ENCODE measurements around the gene KIAA0232. TPM values are rescaled to one million over a fixed set of nuclear protein-coding genes. Genes with fewer than 3 reads are reported as not detected.

The KIAA0232 gene
- total and polyA plus RNA-seq, 9 of the 15 experiments (the other 6 are each of a cell fraction or from before 2014, with no cell fraction given): 3.5 to 17.4 (median 13.0) TPM

DNA sequence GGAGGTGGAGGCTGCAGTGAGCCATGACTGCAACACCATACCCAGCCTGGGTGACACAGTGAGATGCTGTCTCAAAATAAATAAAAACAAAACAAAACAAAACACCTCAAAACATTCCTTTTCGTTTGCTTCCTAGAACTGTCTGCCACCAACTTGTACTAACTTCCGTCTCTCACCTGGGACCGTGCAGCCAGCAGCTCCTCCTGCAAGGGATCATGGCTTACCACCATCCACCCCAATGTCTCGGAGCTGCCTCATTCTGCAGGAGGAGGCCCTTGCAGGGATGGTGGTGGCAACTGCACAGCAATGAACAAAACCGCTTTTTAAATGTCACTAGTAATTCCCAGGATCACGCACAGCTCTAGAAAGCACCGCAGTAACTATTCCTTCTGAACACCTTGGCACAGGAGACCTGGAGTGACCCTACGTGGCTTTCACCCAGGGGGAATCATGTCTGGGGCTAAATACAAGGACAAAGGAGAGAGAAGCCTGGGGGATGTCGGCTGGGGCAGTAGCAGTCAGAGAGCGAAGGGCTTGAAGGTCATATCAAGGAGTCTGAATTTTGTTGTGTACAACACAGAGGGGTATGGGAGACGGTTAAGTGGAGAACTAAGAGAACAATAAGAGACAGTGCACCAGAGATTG, 17.4 kb upstream of the KIAA0232 start:
- Histone ChIP-seq H3K9me1 (ENCODE audit: control insufficient read depth, insufficient read depth, low read length) (no peaks in the 10 kb centered on the region), H3K9ac (ENCODE audit: insufficient read depth in 1 of 2, low read depth in 2 of 2, low read length in 2 of 2) (peak overlapping the region in 1 of 2 experiments; percentile 57; a peak in 1 of 4 replicates), H3K79me2 (ENCODE audit: control insufficient read depth, insufficient read depth, low read length) (no peaks in the 10 kb centered on the region), H3K4me1 (replicated peaks in 1 of 2; ENCODE audit: control insufficient read depth in 2 of 2, insufficient read depth in 2 of 2, low read length in 2 of 2) (peaks cover 19 to 31% of the 10 kb centered on the region in 2 experiments), H2AFZ (ENCODE audit: low read depth, low read length) (no peak overlapping the region), H3K36me3 (ENCODE audit: control insufficient read depth, insufficient read depth, low read length) (no peaks in the 10 kb centered on the region), H3K4me2 (ENCODE audit: insufficient read depth, low read length) (no peak overlapping the region), H3K27me3 (ENCODE audit: control insufficient read depth in 2 of 2, insufficient read depth in 2 of 2, low read length in 2 of 2) (no peaks in the 10 kb centered on the region), H4K20me1 (replicated peaks; ENCODE audit: control insufficient read depth, insufficient read depth, low read length) (no peaks in the 10 kb centered on the region), H3K9me3 (replicated peaks; ENCODE audit: control insufficient read depth, insufficient read depth, low read depth, low read length) (no peaks in the 10 kb centered on the region), H3K4me3 (no peak overlapping the region), H3K27ac (ENCODE audit: extremely low read depth, low read depth, low read length) (no peak overlapping the region)
- no peak for DNase-seq (ENCODE audit: extremely low read depth in 1 of 4, low spot score in 3 of 4)
- intact Hi-C loops (cut with micrococcal nuclease): no loop called here
- CTCF ChIA-PET (ENCODE audit: low intra/inter-chr PET ratio): no interaction called here
- POLR2A ChIA-PET: no interaction called here
- FAIRE-seq: no peak
- 47% methylated on average over 11 of the region's 11 CpGs for WGBS (ENCODE audit: insufficient coverage, low coverage, missing lambda C conversion rate)
- in situ Hi-C loops (cut with MboI): loop anchor here (5.0 kb wide), 1 partner anchor 43 kb away; no protein-coding TSS in a partner anchor
- no peak for ATAC-seq
- no TSS peak for BruUV-seq (replicated peaks)
- TF ChIP-seq DPF2 (IDR thresholded peaks at IDR 0.05) (no peak), TEAD2 (tag; IDR thresholded peaks at IDR 0.05) (no peak), RBFOX2 (IDR thresholded peaks at IDR 0.05; ENCODE audit: low read depth, low read length) (no peak), DEAF1 (CRISPR knock-in tag; IDR thresholded peaks at IDR 0.05) (no peak), ATF7 (IDR thresholded peaks at IDR 0.05) (no peak), GMEB1 (CRISPR knock-in tag; IDR thresholded peaks at IDR 0.05) (no peak), ZNF586 (CRISPR knock-in tag; conservative IDR thresholded peaks at IDR 0.05) (no peak), ZNF311 (CRISPR knock-in tag; IDR thresholded peaks at IDR 0.05) (no peak), CHD2 (IDR thresholded peaks at IDR 0.05; ENCODE audit: low read depth, low read length) (no peak), U2AF1 (optimal IDR thresholded peaks at IDR 0.05; ENCODE audit: low read depth, low read length) (no peak)
- TF ChIP-seq, protein P1, sequence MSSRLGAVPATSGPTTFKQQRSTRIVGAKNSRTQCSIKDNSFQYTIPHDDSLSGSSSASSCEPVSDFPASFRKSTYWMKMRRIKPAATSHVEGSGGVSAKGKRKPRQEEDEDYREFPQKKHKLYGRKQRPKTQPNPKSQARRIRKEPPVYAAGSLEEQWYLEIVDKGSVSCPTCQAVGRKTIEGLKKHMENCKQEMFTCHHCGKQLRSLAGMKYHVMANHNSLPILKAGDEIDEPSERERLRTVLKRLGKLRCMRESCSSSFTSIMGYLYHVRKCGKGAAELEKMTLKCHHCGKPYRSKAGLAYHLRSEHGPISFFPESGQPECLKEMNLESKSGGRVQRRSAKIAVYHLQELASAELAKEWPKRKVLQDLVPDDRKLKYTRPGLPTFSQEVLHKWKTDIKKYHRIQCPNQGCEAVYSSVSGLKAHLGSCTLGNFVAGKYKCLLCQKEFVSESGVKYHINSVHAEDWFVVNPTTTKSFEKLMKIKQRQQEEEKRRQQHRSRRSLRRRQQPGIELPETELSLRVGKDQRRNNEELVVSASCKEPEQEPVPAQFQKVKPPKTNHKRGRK (tag; IDR thresholded peaks at IDR 0.05): no peak
- TF ChIP-seq, protein P2, sequence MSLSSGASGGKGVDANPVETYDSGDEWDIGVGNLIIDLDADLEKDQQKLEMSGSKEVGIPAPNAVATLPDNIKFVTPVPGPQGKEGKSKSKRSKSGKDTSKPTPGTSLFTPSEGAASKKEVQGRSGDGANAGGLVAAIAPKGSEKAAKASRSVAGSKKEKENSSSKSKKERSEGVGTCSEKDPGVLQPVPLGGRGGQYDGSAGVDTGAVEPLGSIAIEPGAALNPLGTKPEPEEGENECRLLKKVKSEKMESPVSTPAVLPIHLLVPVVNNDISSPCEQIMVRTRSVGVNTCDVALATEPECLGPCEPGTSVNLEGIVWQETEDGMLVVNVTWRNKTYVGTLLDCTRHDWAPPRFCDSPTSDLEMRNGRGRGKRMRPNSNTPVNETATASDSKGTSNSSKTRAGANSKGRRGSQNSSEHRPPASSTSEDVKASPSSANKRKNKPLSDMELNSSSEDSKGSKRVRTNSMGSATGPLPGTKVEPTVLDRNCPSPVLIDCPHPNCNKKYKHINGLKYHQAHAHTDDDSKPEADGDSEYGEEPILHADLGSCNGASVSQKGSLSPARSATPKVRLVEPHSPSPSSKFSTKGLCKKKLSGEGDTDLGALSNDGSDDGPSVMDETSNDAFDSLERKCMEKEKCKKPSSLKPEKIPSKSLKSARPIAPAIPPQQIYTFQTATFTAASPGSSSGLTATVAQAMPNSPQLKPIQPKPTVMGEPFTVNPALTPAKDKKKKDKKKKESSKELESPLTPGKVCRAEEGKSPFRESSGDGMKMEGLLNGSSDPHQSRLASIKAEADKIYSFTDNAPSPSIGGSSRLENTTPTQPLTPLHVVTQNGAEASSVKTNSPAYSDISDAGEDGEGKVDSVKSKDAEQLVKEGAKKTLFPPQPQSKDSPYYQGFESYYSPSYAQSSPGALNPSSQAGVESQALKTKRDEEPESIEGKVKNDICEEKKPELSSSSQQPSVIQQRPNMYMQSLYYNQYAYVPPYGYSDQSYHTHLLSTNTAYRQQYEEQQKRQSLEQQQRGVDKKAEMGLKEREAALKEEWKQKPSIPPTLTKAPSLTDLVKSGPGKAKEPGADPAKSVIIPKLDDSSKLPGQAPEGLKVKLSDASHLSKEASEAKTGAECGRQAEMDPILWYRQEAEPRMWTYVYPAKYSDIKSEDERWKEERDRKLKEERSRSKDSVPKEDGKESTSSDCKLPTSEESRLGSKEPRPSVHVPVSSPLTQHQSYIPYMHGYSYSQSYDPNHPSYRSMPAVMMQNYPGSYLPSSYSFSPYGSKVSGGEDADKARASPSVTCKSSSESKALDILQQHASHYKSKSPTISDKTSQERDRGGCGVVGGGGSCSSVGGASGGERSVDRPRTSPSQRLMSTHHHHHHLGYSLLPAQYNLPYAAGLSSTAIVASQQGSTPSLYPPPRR (CRISPR knock-in tag; IDR thresholded peaks at IDR 0.05; ENCODE audit: borderline replicate concordance): no peak

Data from K562 (cell line).